MV-4-11 (cell line): Measurements from ENCODE around the gene DPY30.
"Not testable (repeated sequence)": the region's sequence is repeated elsewhere in the genome, so short reads cannot be mapped to it uniquely, and the experiment has no call there.

Source experiments
- DNase-seq: peaks from one replicate; lab custom pipeline; 2025; lab: John Stamatoyannopoulos, UW

The DPY30 gene

GRCh38 chr2:32039447-32040219, at the start of gene DPY30:
DPY30 (minus strand) TSS chr2:32039805; CDS start chr2:32039456, 349 bp downstream.
- peak; percentile 91 for DNase-seq

- no peak for DNase-seq
Measured at GRCh38 chr2:32074134-32074506, 34.5 kb upstream of the DPY30 start.

GRCh38 chr2:32067549-32067948, 27.9 kb upstream of the DPY30 start:
- DNase-seq = no peak

- no peak for DNase-seq
Measured at GRCh38 chr2:32064713-32065112, 25.1 kb upstream of the DPY30 start.

GRCh38 chr2:32064021-32064601, 24.5 kb upstream of the DPY30 start:
- peak; percentile 49 for DNase-seq

GRCh38 chr2:32063310-32064020, 23.9 kb upstream of the DPY30 start, which contains the start of gene SPAST:
SPAST (plus strand) TSS chr2:32063556; CDS start chr2:32063832, 276 bp downstream.
- DNase-seq = peak; percentile 96

GRCh38 chr2:32061973-32062861, 22.6 kb upstream of the DPY30 start:
- DNase-seq = peak; percentile 31

GRCh38 chr2:32061430-32061829, 21.8 kb upstream of the DPY30 start:
- DNase-seq = no peak

- DNase-seq = no peak
Measured at GRCh38 chr2:32060266-32060665, 20.7 kb upstream of the DPY30 start.

GRCh38 chr2:32058130-32058529, 18.5 kb upstream of the DPY30 start:
- DNase-seq = no peak

- not testable (repeated sequence) for DNase-seq
Measured at GRCh38 chr2:32054583-32054982, 15.0 kb upstream of the DPY30 start.

GRCh38 chr2:32051836-32052439, 12.3 kb upstream of the DPY30 start:
- no peak for DNase-seq

GRCh38 chr2:32043561-32043960, 4.0 kb upstream of the DPY30 start:
- DNase-seq = no peak

- peak; percentile 16 for DNase-seq
Measured at GRCh38 chr2:32034198-32034887, 5.3 kb downstream of the DPY30 start.

GRCh38 chr2:32018789-32019482, 20.7 kb downstream of the DPY30 start:
- not testable (repeated sequence) for DNase-seq

- no peak for DNase-seq
Measured at GRCh38 chr2:32012872-32013271, 26.7 kb downstream of the DPY30 start.

GRCh38 chr2:32011485-32011960, 28.1 kb downstream of the DPY30 start:
- peak; percentile 72 for DNase-seq

- DNase-seq = peak; percentile 94
Measured at GRCh38 chr2:32010670-32011484, 28.7 kb downstream of the DPY30 start, which contains the start of gene MEMO1. MEMO1 (minus strand) TSS chr2:32011008; CDS start chr2:32010247, 761 bp downstream.

GRCh38 chr2:32010280-32010669, 29.3 kb downstream of the DPY30 start:
- peak; percentile 44 for DNase-seq
